Cortex of kidney (tissue), 1 donor: ENCODE data around the gene ABCB8.
"Not testable (repeated sequence)": the region's sequence is repeated elsewhere in the genome, so short reads cannot be mapped to it uniquely, and the experiment has no call there.

Source experiments
- DNase-seq: peaks from one replicate; lab custom pipeline; 2025; lab: John Stamatoyannopoulos, UW

The ABCB8 gene

DNA sequence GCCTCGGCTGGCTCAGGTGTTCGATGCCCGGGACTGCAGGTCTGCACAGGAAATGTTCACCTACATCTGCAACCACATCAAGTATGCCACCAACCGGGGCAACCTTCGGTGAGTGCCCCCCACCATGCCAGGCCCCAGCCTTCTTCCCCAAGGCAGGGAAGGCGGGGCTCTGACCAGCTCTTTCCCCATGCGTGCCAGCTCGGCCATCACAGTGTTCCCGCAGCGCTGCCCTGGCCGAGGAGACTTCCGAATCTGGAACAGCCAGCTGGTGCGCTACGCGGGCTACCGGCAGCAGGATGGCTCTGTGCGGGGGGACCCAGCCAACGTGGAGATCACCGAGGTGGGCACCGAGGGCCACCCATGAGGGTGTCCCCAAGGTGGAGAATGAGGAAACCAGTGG is 29.9 kb upstream of the ABCB8 start:
- DNase-seq: no peak

DNA sequence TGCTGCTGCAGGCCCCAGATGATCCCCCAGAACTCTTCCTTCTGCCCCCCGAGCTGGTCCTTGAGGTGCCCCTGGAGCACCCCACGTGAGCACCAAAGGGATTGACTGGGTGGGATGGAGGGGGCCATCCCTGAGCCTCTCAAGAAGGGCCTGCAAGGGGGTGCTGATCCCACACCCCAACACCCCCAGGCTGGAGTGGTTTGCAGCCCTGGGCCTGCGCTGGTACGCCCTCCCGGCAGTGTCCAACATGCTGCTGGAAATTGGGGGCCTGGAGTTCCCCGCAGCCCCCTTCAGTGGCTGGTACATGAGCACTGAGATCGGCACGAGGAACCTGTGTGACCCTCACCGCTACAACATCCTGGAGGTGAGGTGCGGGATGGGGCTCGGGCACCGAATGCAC is 29.2 kb upstream of the ABCB8 start:
- no peak for DNase-seq

DNA sequence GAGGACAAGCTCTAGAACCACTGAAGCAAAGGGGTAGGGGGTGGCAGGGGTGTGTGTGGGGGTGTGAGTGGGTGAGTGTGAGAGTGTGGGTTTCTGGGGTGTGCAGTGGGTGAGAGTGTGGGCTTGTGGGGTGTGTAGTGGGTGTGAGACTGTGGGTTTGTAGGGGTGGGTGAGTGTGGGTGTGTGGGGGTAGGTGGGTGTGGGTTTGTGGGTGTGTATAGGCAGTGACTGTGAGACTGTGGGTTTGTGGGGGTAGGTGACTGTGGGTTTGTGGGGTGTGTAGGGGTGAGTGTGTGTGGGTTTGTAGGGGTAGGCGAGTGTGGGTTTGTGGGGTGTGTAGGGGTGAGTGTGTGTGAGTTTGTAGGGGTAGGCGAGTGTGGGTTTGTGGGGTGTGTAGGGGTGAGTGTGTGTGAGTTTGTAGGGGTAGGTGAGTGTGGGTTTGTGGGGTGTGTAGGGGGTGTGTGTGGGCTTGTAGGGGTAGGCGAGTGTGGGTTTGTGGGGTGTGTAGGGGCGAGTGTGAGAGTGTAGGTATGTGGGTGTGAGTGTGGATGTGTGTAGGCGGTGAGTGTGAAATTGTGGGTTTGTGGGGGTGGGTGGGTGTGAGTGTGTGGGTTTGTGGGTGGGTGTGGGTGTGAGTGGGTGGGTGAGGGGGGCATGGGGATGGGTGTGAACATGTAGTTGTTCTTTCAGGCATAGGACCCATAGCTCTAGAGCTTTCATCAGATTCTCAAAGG is 28.6 kb upstream of the ABCB8 start:
- no peak for DNase-seq

DNA sequence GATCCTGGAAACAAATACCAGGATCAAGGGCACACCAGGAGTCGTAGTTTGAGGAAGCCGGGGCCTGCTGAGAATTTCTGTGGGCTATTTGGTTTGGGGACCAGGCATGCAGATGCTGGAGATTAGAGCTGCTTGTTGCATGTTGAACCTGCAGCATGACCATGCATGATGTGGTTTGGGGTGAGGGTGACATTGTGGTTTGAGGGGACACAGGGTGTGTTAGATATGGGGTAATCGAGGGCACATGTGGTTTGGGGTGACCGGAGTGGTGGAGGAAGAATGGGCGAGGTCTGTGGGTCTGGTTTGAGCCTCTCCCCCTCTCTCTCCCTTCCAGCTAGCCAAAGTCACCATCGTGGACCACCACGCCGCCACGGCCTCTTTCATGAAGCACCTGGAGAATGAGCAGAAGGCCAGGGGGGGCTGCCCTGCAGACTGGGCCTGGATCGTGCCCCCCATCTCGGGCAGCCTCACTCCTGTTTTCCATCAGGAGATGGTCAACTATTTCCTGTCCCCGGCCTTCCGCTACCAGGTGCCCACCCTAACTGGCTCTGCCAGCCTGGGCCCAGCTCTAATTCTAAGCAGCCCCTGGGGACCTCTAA is 27.3 kb upstream of the ABCB8 start:
- DNase-seq: no peak

DNA sequence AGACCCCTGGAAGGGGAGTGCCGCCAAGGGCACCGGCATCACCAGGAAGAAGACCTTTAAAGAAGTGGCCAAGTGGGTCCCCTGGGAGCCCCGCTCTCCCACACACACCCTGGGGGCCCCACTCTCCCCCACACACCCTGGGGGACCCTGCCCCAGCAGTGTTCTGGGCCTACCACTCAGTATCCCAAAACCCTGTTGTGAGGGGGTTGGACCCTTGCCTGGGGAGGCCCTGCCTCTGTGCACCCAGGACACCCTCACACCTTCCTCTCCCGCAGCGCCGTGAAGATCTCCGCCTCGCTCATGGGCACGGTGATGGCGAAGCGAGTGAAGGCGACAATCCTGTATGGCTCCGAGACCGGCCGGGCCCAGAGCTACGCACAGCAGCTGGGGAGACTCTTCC is 26.7 kb upstream of the ABCB8 start:
- no peak for DNase-seq

DNA sequence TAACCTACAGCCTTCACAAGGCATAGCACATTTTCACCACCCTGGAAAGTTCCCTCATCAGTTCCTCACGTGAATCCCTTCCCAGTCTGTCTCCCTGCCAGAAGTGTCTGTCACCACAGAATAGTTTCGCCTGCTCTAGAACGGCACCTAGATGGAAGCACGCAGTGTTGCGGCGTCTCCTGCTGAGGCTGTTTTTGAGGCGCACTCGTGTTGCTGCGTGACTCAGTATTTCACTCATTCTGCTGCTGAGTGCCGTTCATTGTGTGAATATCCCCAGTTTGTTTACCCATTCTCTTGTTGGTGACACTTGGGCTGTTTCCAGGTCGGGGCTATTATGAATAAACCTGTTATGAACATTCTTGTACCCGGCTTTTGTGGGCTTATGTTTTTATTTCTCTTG is 24.7 kb upstream of the ABCB8 start:
- DNase-seq: no peak

DNA sequence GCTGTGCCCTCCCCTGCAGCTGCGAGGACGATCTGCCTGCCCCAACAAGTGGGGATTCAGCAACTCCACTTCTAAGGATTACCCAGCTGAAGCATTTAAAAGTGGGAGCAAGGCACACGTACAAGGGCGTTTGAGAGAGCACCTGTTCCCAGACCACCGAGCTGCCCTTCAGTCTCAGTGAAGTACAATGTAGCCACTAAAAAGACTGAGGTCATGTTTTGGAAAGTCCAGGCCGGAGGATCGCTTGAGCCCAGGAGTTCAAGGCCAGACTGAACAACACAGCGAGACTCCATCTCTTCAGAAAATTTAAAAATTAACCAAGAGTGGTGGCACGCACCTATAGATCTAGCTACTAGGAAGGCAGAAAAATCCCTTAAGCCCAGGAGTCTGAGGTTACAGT is 22.7 kb upstream of the ABCB8 start:
- no peak for DNase-seq

DNA sequence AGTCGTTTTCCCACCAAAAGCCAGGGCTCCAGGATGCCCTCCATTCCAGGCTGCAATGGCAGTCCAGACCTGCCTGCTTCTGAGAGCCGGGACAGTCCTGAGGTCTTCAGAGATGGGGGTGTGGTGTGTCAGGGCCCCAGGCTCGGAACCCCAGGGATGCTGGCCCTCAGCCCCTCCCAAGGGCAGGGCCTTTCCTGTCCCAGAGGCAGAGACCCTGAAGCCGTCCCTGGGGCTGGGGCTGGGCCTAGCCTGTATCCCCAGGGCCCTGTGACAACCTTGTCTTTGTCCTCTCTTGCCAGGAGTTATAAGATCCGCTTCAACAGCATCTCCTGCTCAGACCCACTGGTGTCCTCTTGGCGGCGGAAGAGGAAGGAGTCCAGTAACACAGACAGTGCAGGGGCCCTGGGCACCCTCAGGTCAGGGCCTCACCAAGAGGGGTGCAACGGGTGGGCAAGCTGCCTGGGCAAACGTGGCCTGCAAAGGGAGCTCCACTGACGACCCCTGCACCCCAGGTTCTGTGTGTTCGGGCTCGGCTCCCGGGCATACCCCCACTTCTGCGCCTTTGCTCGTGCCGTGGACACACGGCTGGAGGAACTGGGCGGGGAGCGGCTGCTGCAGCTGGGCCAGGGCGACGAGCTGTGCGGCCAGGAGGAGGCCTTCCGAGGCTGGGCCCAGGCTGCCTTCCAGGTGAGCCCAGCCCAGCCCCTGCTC is 21.5 kb upstream of the ABCB8 start:
- DNase-seq: no peak

DNA sequence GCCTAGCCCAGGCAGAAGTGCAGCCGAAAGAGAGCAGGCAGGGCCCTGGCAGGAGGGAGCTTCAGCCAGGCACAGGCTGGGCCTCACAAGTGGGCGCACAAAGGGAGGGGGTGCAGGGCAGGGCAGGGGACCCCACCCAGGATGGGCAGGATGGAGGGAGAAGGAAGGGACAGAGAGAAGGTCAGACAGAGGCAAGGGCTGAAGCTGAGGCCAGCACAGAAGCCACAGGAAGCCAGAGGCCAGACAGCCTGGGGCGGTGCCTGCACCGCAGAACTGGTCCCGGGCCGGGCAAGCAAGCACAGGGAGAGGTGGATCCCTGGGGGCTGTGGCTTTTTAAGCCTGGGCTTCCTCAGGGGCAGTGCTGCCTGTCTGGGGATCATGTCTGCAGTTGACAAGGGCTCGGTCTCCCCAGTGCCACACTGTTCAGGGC is 20.8 kb upstream of the ABCB8 start:
- DNase-seq: no peak

DNA sequence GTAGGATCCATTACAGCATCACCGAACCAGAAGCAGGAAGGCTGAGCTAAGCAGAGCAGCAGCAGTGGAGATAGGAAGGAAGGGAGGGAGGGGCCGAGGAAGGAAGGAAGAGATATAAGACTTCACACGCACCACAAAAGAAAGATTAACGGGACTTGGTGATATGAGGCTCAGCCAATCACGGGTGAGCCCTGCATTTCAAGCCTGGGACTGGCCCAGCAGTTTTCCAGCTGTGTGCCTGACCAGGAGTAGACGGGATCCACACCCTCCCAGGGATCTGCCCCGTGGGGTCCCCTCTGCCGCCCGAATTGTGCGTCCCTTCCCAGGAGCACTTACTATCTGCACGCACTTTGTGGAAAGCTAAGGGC is 20.1 kb upstream of the ABCB8 start:
- no peak for DNase-seq

DNA sequence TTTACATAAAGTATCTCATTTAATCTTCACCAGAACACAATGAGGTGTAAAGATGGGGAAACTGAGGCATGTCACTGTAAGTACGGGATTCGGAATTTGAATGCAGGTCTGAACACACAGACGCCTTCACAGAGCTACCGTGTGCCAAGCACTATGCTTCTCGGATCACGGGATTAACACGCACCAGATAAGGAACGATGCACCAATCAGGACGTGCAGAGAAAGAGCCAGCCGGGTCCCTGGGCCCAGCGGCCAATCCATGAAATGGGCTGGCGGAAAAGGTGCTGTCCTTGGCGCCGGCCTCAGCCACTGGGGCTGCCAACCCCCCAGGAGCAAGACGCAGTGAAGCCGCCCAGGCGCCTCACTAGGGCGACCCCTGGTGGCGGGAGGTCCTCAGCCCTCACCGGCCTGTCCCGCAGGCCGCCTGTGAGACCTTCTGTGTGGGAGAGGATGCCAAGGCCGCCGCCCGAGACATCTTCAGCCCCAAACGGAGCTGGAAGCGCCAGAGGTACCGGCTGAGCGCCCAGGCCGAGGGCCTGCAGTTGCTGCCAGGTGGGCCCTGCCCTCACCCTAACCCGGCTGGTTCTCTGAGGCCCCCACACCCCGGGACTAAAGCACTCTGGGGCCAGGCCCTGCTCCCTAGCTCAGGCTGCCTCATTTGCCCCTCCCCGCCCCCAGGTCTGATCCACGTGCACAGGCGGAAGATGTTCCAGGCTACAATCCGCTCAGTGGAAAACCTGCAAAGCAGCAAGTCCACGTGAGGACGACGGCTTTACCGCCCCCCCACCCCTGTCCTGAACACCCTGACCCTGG is 19.5 kb upstream of the ABCB8 start:
- DNase-seq: no peak

DNA sequence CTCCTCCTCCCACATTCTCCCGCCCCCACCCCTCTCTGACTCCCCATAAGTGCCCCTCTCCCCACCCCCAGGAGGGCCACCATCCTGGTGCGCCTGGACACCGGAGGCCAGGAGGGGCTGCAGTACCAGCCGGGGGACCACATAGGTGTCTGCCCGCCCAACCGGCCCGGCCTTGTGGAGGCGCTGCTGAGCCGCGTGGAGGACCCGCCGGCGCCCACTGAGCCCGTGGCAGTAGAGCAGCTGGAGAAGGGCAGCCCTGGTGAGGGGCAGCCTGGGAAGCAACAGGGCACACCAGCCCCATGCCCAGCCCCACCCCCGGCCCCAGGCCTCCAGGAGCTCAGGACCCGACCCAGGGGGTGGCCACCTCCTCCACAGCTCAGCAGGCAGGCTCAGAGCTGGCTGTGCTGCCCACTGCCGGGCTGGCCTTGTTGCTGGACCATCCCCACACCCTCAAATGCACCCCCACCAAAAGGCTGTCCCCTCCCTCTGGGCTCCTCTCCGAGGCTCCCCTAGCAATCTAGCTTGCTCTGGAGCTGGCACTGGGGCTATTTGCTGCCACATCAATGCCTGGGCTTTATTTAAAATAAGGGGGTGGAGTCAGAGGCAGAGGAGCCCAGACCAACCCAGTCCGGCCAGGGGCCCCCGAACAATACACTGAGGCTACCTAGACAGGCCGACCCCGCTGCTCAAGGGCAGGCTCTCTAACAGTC is 18.8 kb upstream of the ABCB8 start:
- DNase-seq: no peak

DNA sequence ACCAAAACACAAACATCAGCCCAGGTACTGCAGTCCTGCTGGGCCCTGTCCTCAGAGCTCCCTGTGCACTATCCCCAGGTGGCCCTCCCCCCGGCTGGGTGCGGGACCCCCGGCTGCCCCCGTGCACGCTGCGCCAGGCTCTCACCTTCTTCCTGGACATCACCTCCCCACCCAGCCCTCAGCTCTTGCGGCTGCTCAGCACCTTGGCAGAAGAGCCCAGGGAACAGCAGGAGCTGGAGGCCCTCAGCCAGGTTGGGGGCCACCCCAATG is 18.3 kb upstream of the ABCB8 start:
- DNase-seq: no peak

DNA sequence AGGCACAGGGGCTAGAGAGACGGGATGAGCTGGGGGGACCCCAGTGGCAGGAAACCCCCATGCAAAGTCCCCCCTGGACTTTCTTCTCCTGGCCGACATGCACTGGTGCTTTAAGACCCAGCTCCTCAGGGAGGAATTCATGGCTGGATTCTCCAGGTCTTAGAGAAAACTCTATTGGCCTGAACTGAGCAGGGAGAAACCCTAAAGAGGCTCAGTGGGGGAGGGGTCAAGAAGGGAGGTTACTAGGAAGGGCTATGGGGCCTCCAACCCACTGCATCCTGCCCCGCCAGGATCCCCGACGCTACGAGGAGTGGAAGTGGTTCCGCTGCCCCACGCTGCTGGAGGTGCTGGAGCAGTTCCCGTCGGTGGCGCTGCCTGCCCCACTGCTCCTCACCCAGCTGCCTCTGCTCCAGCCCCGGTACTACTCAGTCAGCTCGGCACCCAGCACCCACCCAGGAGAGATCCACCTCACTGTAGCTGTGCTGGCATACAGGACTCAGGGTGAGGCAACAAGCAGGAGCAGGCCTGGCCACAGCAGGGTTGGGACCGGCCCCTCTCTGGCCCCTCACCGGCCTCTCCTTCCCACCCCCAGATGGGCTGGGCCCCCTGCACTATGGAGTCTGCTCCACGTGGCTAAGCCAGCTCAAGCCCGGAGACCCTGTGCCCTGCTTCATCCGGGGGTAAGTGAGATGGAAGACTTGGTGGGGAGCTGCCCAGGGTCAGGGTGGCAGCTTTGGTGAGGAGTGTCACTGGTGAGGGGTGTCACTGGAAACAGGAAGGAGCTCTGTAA is 17.7 kb upstream of the ABCB8 start:
- no peak for DNase-seq

DNA sequence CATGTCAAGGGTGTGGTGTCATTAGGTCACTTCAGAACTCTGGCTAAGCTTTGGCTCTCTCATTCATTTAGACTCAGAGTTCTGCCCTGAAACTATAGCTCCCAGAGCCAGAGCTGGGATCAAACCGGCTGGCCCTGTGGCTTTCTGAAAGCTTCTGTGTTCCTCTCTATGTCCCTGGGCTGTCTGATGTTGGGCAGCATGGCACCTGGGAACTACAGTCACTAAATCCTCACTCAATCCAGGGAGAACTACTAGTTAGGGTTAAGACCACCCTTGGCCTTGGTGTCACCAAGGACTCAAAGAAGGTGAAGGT is 17.2 kb upstream of the ABCB8 start:
- no peak for DNase-seq

DNA sequence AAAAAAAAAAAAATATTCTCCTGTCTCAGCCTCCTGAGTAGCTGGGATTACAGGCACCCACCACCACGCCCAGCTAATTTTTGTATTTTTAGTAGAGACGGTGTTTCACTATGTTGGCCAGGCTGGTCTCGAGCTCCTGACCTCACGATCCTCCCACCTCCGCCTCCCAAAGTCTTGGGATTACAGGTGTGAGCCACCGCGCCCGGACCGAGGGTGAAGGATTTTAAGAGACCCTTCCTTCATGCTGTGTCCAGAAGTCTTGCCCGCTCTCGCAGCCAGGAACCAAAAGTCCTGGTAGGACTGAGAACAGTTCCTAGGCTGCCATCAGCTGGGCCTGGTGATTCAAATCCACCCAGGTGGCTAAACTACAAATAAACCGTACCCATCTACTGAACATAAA is 16.6 kb upstream of the ABCB8 start:
- DNase-seq: not testable (repeated sequence)

DNA sequence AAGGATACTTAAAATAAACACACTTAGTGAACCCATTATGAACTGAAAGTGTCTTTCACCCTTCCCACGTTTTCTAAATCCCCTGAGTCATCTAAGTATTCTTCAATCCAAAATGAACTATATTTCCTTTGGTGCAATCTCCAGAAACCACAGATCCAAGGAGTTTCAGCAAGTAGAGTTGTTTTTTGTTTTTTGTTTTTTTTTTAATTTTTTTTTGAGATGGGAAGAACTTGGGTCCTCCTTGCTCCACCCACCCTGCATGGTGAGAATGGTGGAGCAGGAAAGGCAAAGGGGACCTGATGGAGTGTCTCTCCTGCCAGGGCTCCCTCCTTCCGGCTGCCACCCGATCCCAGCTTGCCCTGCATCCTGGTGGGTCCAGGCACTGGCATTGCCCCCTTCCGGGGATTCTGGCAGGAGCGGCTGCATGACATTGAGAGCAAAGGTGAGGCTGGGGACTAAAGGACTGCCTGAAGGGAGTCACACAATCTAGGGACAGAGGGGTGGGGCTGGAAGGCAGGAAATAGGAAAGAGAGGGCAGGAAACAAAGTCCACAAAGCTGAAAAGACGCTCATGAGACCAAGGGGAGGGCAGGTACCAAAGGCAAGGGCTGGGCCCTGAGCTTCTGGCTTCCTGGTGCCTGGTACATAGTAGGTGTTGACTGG is 16.1 kb upstream of the ABCB8 start:
- DNase-seq: no peak

DNA sequence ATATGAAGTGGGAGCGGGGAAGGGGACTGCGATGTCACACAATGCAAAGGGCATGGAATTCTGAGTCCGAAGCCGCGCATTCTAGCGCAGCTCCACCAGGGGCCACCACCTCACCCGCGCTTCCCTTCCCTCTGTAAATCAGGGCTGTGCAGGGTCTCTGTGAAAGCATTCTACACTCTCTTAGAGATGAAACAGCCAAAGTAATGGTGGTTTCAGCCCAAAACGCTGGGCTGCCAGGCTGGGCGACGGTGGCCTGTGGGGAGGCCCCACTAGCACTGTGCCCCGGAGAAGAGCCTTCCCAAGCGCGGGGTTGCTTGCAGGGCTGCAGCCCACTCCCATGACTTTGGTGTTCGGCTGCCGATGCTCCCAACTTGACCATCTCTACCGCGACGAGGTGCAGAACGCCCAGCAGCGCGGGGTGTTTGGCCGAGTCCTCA is 15.3 kb upstream of the ABCB8 start:
- DNase-seq: no peak

DNA sequence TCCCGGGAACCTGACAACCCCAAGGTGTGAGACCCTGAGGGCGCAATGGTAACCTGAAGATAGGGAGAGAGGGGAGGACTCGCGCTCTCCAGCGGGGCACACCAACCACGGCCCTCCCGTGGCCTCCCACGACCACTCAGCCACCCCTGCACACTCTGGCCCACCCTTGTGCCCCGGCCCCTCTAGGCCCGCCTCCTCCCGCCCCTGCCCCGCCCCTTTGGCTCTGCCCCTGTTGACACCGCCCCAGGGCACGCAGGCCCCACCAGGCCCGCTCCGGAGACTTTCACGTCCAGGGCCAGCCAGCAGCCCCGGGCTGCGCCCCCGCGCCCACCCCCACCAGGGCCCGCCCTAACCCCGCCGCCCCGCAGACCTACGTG is 14.9 kb upstream of the ABCB8 start:
- DNase-seq: no peak

DNA sequence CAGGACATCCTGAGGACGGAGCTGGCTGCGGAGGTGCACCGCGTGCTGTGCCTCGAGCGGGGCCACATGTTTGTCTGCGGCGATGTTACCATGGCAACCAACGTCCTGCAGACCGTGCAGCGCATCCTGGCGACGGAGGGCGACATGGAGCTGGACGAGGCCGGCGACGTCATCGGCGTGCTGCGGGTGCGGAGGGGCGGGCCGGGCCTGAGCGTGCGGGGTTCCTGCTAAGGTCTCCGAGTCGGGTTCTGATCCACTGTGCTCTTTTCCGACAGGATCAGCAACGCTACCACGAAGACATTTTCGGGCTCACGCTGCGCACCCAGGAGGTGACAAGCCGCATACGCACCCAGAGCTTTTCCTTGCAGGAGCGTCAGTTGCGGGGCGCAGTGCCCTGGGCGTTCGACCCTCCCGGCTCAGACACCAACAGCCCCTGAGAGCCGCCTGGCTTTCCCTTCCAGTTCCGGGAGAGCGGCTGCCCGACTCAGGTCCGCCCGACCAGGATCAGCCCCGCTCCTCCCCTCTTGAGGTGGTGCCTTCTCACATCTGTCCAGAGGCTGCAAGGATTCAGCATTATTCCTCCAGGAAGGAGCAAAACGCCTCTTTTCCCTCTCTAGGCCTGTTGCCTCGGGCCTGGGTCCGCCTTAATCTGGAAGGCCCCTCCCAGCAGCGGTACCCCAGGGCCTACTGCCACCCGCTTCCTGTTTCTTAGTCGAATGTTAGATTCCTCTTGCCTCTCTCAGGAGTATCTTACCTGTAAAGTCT is 14.3 kb upstream of the ABCB8 start:
- DNase-seq: no peak
